Osteoblast (primary cell): ENCODE measurements around the gene TMEM151B. TPM values are rescaled to one million over a fixed set of nuclear protein-coding genes. Genes with fewer than 3 reads are reported as not detected.

Experiments
- DNase-seq: peaks from one replicate; pipeline ENCODE4 v3.0.0; 2011; ENCODE audit warnings: low spot score, mixed read lengths; ENCODE audit not compliant: insufficient read length; ENCODE audit errors: missing footprints
- H2AFZ ChIP-seq: 2 replicates; pipeline ENCODE4 v1.6.0; 2011; ENCODE audit warnings: mild to moderate bottlenecking, low read length
- H3K27ac ChIP-seq: 2 replicates; pipeline ENCODE4 v1.5.1; 2011; ENCODE audit warnings: mild to moderate bottlenecking, low read depth, low read length, moderate library complexity
- H3K27me3 ChIP-seq: 2 replicates; pipeline ENCODE4 v1.6.0; 2012; ENCODE audit warnings: mild to moderate bottlenecking, control low read depth, inconsistent platforms, low read length, moderate library complexity; ENCODE audit not compliant: insufficient read depth
- H3K36me3 ChIP-seq: 2 replicates; pipeline ENCODE4 v1.5.1; 2011; ENCODE audit warnings: mild to moderate bottlenecking, low read length, control low read depth, moderate library complexity; ENCODE audit not compliant: insufficient read depth
- H3K4me1 ChIP-seq: 2 replicates; pipeline ENCODE4 v1.5.1; 2011; ENCODE audit warnings: mild to moderate bottlenecking, low read length, control low read depth, moderate library complexity; ENCODE audit not compliant: insufficient read depth
- H3K4me2 ChIP-seq: 2 replicates; pipeline ENCODE4 v1.6.0; 2011; ENCODE audit warnings: mild to moderate bottlenecking, low read length; ENCODE audit not compliant: insufficient read depth
- H3K4me3 ChIP-seq: fragments of 200-600 bp; sonication (generic); 3 replicates; pipeline ENCODE4 v1.5.1; 2012; ENCODE audit warnings: mild to moderate bottlenecking, low read length, inconsistent platforms; ENCODE audit not compliant: insufficient read depth
- H3K79me2 ChIP-seq: 2 replicates; pipeline ENCODE4 v1.6.0; 2012; ENCODE audit warnings: mild to moderate bottlenecking, low read length, control low read depth, inconsistent platforms; ENCODE audit not compliant: insufficient read depth
- H3K9me3 ChIP-seq: 2 replicates; pipeline ENCODE4 v1.5.1; 2011; ENCODE audit warnings: low read depth, low read length, control low read depth
- H4K20me1 ChIP-seq: 2 replicates; pipeline ENCODE4 v1.6.0; 2012; ENCODE audit warnings: mild to moderate bottlenecking, low read length, control low read depth; ENCODE audit not compliant: insufficient read depth
- total RNA-seq: library from RNA; depleted of rRNA; stranded (reverse); fragments of >200 nt; gene quantifications from 2 replicates; pipeline ENCODE4 v1.2.3, GENCODE V29; 2012
- TF ChIP-seq, protein P1 (sequence below): IDR thresholded peaks from 2 replicates; pipeline ENCODE4 v1.5.1; 2011; ENCODE audit warnings: mild to moderate bottlenecking, low read depth, low read length, moderate library complexity; ENCODE audit errors: extremely low read depth

Gene TMEM151B
- total RNA-seq, 1 donor, result not detected

DNA sequence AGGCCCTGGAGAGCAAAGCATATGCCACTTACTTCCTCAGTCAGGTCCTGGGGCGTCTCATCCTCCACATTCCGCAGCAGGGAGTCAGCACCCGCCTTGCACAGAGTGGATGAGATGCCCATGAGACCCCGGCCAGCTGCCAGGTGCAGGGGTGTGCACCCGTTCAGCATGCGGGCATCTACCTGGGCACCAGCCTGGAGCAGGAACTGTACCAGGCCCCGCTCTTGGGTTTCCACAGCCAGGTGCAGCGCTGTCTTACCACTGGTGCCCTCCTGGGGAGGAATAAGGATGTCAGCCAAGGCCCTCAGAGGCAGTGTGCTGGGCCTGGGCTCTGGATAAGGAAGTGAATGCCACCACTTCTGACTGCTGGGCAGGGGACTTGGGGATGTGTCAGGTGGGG, 10.2 kb upstream of the TMEM151B start:
- no peak for DNase-seq
- H3K27me3 ChIP-seq, result no peaks in the 10 kb centered on the region
- no peak overlapping the region for H3K4me3 ChIP-seq
- peaks cover 31% of the 10 kb centered on the region for H3K4me1 ChIP-seq
- peaks cover 26% of the 10 kb centered on the region for H4K20me1 ChIP-seq
- TF ChIP-seq, protein P1, sequence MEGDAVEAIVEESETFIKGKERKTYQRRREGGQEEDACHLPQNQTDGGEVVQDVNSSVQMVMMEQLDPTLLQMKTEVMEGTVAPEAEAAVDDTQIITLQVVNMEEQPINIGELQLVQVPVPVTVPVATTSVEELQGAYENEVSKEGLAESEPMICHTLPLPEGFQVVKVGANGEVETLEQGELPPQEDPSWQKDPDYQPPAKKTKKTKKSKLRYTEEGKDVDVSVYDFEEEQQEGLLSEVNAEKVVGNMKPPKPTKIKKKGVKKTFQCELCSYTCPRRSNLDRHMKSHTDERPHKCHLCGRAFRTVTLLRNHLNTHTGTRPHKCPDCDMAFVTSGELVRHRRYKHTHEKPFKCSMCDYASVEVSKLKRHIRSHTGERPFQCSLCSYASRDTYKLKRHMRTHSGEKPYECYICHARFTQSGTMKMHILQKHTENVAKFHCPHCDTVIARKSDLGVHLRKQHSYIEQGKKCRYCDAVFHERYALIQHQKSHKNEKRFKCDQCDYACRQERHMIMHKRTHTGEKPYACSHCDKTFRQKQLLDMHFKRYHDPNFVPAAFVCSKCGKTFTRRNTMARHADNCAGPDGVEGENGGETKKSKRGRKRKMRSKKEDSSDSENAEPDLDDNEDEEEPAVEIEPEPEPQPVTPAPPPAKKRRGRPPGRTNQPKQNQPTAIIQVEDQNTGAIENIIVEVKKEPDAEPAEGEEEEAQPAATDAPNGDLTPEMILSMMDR, result no peak
- H3K79me2 ChIP-seq, result peaks cover 45% of the 10 kb centered on the region
- H2AFZ ChIP-seq, result no peak overlapping the region
- no peak overlapping the region for H3K27ac ChIP-seq
- peaks cover 18% of the 10 kb centered on the region for H3K36me3 ChIP-seq
- no peaks in the 10 kb centered on the region for H3K9me3 ChIP-seq
- H3K4me2 ChIP-seq, result no peak overlapping the region

DNA sequence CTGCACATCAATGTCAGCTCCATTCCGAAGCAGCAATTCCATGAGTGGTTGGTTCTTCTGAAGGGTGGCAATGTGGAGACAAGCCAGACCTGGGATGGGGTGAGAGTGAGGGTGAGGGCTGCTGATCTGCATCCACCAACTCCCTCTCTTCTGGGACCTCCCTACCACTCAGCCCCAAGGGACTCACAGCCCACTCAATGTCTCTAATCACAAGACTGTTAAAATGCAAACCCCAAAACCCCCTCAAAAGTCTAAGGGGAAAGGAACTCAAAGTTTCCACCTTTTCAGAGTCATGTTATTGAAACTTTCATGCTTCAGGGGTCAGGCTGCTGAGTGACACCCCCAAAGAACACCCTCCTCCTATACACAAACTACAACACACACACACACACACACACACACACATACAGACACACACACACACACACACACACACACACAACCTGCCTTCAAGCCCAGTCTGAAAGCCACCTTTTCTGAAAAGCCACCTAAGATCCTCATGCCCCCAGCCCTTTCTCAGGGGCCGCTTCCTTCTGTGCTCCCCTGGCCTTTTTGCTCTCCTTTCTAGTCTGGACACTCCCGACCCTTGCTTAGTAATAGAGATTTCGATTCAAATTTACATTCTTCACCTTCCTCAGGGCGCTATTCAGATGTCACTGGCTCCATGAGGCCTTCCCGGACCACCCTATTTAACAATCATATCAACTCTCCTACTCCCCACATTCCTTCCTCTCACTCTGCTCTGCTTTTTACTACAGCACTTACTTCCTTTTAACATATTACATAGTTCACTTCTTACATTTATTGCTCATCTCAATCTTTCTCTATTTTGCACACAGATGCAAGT, 9.6 kb upstream of the TMEM151B start:
- peak; percentile 52 for DNase-seq
- H3K9me3 ChIP-seq, result no peaks in the 10 kb centered on the region
- H3K79me2 ChIP-seq, result peaks cover 38% of the 10 kb centered on the region
- no peak overlapping the region for H3K4me2 ChIP-seq
- no peak overlapping the region for H3K4me3 ChIP-seq
- H3K4me1 ChIP-seq, result peaks cover 30% of the 10 kb centered on the region
- H3K27ac ChIP-seq, result no peak overlapping the region
- peaks cover 11% of the 10 kb centered on the region for H3K36me3 ChIP-seq
- H4K20me1 ChIP-seq, result peaks cover 20% of the 10 kb centered on the region
- H2AFZ ChIP-seq, result no peak overlapping the region
- TF ChIP-seq, protein P1, result no peak
- H3K27me3 ChIP-seq, result no peaks in the 10 kb centered on the region

DNA sequence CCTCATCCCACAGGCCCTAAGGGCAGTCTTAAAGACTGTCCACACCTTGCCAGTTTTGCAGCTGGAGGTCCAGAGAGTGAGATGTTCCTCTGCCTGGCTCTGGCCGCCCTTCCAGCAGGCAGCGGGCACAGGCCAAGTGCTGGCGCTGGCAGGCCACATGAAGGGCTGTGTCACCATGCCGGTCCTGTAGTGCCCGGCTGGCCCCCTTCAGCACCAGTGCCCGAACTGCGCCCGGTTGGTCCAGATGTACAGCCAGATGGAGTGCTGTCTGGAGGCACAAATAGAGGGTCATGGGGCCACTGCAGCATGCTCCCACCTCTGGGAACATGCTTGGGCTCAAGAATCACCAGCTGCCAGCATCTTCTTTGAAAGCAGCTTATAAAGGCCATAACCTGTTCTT, 8.7 kb upstream of the TMEM151B start:
- H3K4me3 ChIP-seq, result no peak overlapping the region
- H3K27ac ChIP-seq, result no peak overlapping the region
- H2AFZ ChIP-seq, result no peak overlapping the region
- H3K27me3 ChIP-seq, result no peaks in the 10 kb centered on the region
- peaks cover 22% of the 10 kb centered on the region for H3K4me1 ChIP-seq
- TF ChIP-seq, protein P1, result no peak
- peak; percentile 44 for DNase-seq
- no peak overlapping the region for H3K4me2 ChIP-seq
- peaks cover 31% of the 10 kb centered on the region for H3K79me2 ChIP-seq
- H4K20me1 ChIP-seq, result peaks cover 11% of the 10 kb centered on the region
- H3K36me3 ChIP-seq, result peaks cover 10% of the 10 kb centered on the region
- no peaks in the 10 kb centered on the region for H3K9me3 ChIP-seq
